HepG2 (cell line): ENCODE measurements around the gene MEIOC. TPM values are rescaled to one million over a fixed set of nuclear protein-coding genes. Genes with fewer than 3 reads are reported as not detected.

Source experiments
- FOXK2 ChIP-seq: fragments of 450-650 bp; IDR thresholded peaks from 2 replicates; pipeline ENCODE4 v1.6.1; 2016
- HNF1A ChIP-seq, 2 experiments: sonication (generic) in 1 of 2; formaldehyde crosslinking in 1 of 2; IDR thresholded peaks; 2 replicates each; pipeline versions ENCODE4 v1.4.0 to v1.6.1; 2016 to 2020; ENCODE audit warnings: borderline replicate concordance in 1 of 2, low read depth in 1 of 2, mild to moderate bottlenecking in 1 of 2, missing genetic modification reagents in 1 of 2
- MAFF ChIP-seq: IDR thresholded peaks from 2 replicates; pipeline ENCODE4 v1.6.1; 2011; ENCODE audit warnings: low read depth, low read length, improper control_type of control experiment
- RBM22 ChIP-seq: fragments of 200-400 bp; formaldehyde crosslinking; optimal IDR thresholded peaks from 2 replicates; pipeline ENCODE3; 2017; ENCODE audit warnings: mild to moderate bottlenecking, low read length, moderate library complexity
- TEAD3 ChIP-seq: optimal IDR thresholded peaks from 2 replicates; pipeline ENCODE3; 2016; ENCODE audit warnings: borderline replicate concordance
- YEATS4 ChIP-seq: sonication (generic); formaldehyde crosslinking; IDR thresholded peaks from 2 replicates; pipeline ENCODE4 v1.4.0; 2020; ENCODE audit warnings: missing genetic modification reagents, borderline replicate concordance
- ZFX ChIP-seq: sonication (generic); formaldehyde crosslinking; IDR thresholded peaks from 2 replicates; pipeline ENCODE4 v1.4.0; 2020; ENCODE audit warnings: mild to moderate bottlenecking, low read depth, missing genetic modification reagents, moderate library complexity
- ZNF577 ChIP-seq: sonication (generic); formaldehyde crosslinking; IDR thresholded peaks from 2 replicates; pipeline ENCODE4 v1.4.0; 2020; ENCODE audit warnings: mild to moderate bottlenecking, low read depth, missing genetic modification reagents, borderline replicate concordance
- polyA plus RNA-seq, 8 experiments: library from polyadenylated mRNA; depleted of rRNA in 3 of 8; stranded (reverse) in 7 of 8; unstranded in 1 of 8; fragments of >200 nt; fragmentation: Illumina TruSeq in 4 of 8; extraction: Trizol in 4 of 8; gene quantifications; 2 replicates each; pipeline versions ENCODE4 v1.2.1 to v1.2.3, GENCODE V29; 2011 to 2016; ENCODE audit warnings: low read depth in 4 of 8, missing spikeins in 1 of 8, mixed read lengths in 1 of 8; ENCODE audit not compliant: insufficient read depth in 1 of 8
- total RNA-seq, 5 experiments: library from RNA; depleted of rRNA; stranded (reverse); fragments of >200 nt; fragmentation: Illumina TruSeq; extraction: Trizol; gene quantifications; 2 replicates each; pipeline ENCODE4 v1.2.3, GENCODE V29; 2016; ENCODE audit warnings: low read depth in 1 of 5
- TF ChIP-seq, protein P1 (sequence below): sonication (generic); formaldehyde crosslinking; IDR thresholded peaks from 2 replicates; pipeline ENCODE4 v1.4.0; 2020; ENCODE audit warnings: missing genetic modification reagents
- TF ChIP-seq, protein P2 (sequence below): sonication (generic); formaldehyde crosslinking; IDR thresholded peaks from 2 replicates; pipeline ENCODE4 v1.4.0; 2020; ENCODE audit warnings: mild to moderate bottlenecking, missing genetic modification reagents

Gene MEIOC
- total and polyA plus RNA-seq, 2 of the 13 experiments (the other 11 are each of a cell fraction or from before 2014, with no cell fraction given) = 0.04 to 0.15 TPM

DNA sequence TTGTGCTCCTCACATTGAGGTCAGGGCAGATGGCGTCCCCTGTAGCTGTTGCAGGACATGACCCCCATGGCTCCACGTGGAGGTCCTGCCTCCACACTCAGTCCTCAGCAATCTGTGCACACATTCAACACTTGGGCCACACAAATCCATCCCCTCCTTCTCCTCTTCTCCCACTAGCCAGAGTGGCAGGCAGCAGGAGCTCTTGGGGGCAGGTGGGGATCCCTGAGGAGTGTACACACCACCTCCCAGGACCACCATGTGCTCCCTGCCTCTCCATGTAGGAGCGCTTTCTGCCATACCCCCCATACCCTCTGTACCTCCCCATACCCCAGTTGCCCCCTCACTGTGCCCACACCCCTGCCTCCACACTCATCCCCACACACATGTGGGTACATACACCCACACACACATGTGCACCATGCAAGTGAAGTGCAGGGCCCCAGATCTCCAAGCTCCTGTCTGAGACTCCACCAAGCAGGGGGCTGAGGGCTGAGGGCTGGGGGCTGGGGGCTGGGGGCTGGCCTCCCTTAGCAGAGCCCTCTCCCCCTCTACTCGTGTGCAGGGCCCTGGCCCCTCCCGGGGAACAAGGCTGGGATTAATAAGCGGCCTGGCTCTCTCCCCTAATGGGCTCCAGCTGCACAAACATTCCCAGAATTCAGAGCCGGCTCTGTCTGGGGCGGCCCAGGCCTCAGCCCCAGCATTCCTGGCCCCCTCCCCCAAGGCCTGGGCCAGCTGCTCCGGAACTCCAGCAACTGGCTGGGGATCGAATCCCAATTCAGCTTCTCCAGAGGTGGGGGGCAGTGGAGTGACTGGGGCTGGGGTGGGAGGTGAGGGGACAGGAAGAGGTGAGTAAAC is 48.2 kb upstream of the MEIOC start (continued):
- TF ChIP-seq, protein P1, sequence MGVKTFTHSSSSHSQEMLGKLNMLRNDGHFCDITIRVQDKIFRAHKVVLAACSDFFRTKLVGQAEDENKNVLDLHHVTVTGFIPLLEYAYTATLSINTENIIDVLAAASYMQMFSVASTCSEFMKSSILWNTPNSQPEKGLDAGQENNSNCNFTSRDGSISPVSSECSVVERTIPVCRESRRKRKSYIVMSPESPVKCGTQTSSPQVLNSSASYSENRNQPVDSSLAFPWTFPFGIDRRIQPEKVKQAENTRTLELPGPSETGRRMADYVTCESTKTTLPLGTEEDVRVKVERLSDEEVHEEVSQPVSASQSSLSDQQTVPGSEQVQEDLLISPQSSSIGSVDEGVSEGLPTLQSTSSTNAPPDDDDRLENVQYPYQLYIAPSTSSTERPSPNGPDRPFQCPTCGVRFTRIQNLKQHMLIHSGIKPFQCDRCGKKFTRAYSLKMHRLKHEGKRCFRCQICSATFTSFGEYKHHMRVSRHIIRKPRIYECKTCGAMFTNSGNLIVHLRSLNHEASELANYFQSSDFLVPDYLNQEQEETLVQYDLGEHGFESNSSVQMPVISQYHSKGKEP (CRISPR knock-in tag) = no peak
- no peak for TF ChIP-seq HNF1A (IDR thresholded peaks at IDR 0.05; ENCODE audit: low read depth)
- no peak for TF ChIP-seq HNF1A (CRISPR knock-in tag; IDR thresholded peaks at IDR 0.05; ENCODE audit: borderline replicate concordance)
- no peak for TF ChIP-seq FOXK2
- TF ChIP-seq RBM22 = no peak
- 0 out of 2 replicates have a peak, but pooled peaks have one; percentile 29 for TF ChIP-seq ZFX (CRISPR knock-in tag)
- TF ChIP-seq YEATS4 (CRISPR knock-in tag) = no peak
- TF ChIP-seq, protein P2, sequence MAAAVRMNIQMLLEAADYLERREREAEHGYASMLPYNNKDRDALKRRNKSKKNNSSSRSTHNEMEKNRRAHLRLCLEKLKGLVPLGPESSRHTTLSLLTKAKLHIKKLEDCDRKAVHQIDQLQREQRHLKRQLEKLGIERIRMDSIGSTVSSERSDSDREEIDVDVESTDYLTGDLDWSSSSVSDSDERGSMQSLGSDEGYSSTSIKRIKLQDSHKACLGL = no peak
- no peak for TF ChIP-seq MAFF
- no peak for TF ChIP-seq ZNF577 (CRISPR knock-in tag)
- peak; percentile 78 for TF ChIP-seq TEAD3
